ENCODE measurements around the gene NTF3.

NTF3 gene

GRCh38 chr12:5453466-5453865 is 21.6 kb downstream of the NTF3 start:
- no peak for TF ChIP-seq CTCF (IDR thresholded peaks at IDR 0.05; ENCODE audit: low read depth, low read length)
- no peak for DNase-seq
- Histone ChIP-seq H3K36me3 (no peaks in the 10 kb centered on the region), H3K27me3 (peaks cover 30% of the 10 kb centered on the region), H3K4me3 (ENCODE audit: low read depth, low read length) (no peak overlapping the region), H3K9me3 (no peaks in the 10 kb centered on the region), H3K4me1 (no peaks in the 10 kb centered on the region)

- Histone ChIP-seq H3K4me1 (no peaks in the 10 kb centered on the region), H3K27me3 (peaks cover 14% of the 10 kb centered on the region), H3K36me3 (no peaks in the 10 kb centered on the region), H3K4me3 (ENCODE audit: low read depth, low read length) (no peak overlapping the region), H3K9me3 (no peaks in the 10 kb centered on the region)
- no peak for DNase-seq
- TF ChIP-seq CTCF (IDR thresholded peaks at IDR 0.05; ENCODE audit: low read depth, low read length): no peak
These were observed 23.1 kb downstream of the NTF3 start for GRCh38 chr12:5455045-5455444.

GRCh38 chr12:5456030-5456429 is 24.1 kb downstream of the NTF3 start:
- H3K9me3 ChIP-seq: no peaks in the 10 kb centered on the region
- DNase-seq: no peak
- H3K4me3 ChIP-seq (ENCODE audit: low read depth, low read length): no peak overlapping the region
- no peaks in the 10 kb centered on the region for H3K4me1 ChIP-seq
- no peak for TF ChIP-seq CTCF (IDR thresholded peaks at IDR 0.05; ENCODE audit: low read depth, low read length)
- H3K36me3 ChIP-seq: no peaks in the 10 kb centered on the region
- peaks cover 7% of the 10 kb centered on the region; the same call in 1 of the 2 replicates for H3K27me3 ChIP-seq

- Histone ChIP-seq H3K36me3 (no peaks in the 10 kb centered on the region), H3K4me3 (ENCODE audit: low read depth, low read length) (no peak overlapping the region), H3K4me1 (no peaks in the 10 kb centered on the region), H3K27me3 (peaks cover 7% of the 10 kb centered on the region; the same call in 1 of the 2 replicates), H3K9me3 (no peaks in the 10 kb centered on the region)
- DNase-seq: no peak
- no peak for TF ChIP-seq CTCF (IDR thresholded peaks at IDR 0.05; ENCODE audit: low read depth, low read length)
These were observed 25.0 kb downstream of the NTF3 start for GRCh38 chr12:5456906-5457305.

- Histone ChIP-seq H3K9me3 (no peaks in the 10 kb centered on the region), H3K36me3 (no peaks in the 10 kb centered on the region), H3K4me3 (ENCODE audit: low read depth, low read length) (no peak overlapping the region), H3K27me3 (peaks cover 10% of the 10 kb centered on the region; the same call in 1 of the 2 replicates), H3K4me1 (no peaks in the 10 kb centered on the region)
- no peak for TF ChIP-seq CTCF (IDR thresholded peaks at IDR 0.05; ENCODE audit: low read depth, low read length)
- no peak for DNase-seq
These were observed 26.5 kb downstream of the NTF3 start for GRCh38 chr12:5458229-5459050.

GRCh38 chr12:5459051-5459782 is 27.3 kb downstream of the NTF3 start:
- no peak for DNase-seq
- Histone ChIP-seq H3K4me1 (no peaks in the 10 kb centered on the region), H3K27me3 (peaks cover 13% of the 10 kb centered on the region), H3K4me3 (ENCODE audit: low read depth, low read length) (no peak overlapping the region), H3K36me3 (no peaks in the 10 kb centered on the region), H3K9me3 (no peaks in the 10 kb centered on the region)
- no peak for TF ChIP-seq CTCF (IDR thresholded peaks at IDR 0.05; ENCODE audit: low read depth, low read length)

Measured in BE2C (cell line).